Liver (tissue), 3 donors: ENCODE measurements around the gene CFTR.

ENCODE experiments used
- ATF3 ChIP-seq: IDR thresholded peaks from 2 replicates; pipeline ENCODE4 v1.6.1; 2016; ENCODE audit warnings: antibody characterized with exemption
- CTCF ChIP-seq: fragments of 150-350 bp; IDR thresholded peaks from 2 replicates; pipeline ENCODE4 v1.5.1; 2017; ENCODE audit warnings: improper control_type of control experiment, low read depth, low read length; ENCODE audit not compliant: missing input control
- FOXA1 ChIP-seq: IDR thresholded peaks from 2 replicates; pipeline ENCODE4 v1.6.1; 2016; ENCODE audit warnings: antibody characterized with exemption
- RAD21 ChIP-seq, 2 donors: IDR thresholded peaks; 2 replicates each; pipeline ENCODE4 v1.6.1; 2016; ENCODE audit warnings: antibody characterized with exemption in 2 of 2, mild to moderate bottlenecking in 2 of 2
- TAF1 ChIP-seq: conservative IDR thresholded peaks from 2 replicates; pipeline ENCODE4 v1.6.1; 2016; ENCODE audit warnings: antibody characterized with exemption, mild to moderate bottlenecking
- ZBTB33 ChIP-seq: IDR thresholded peaks from 2 replicates; pipeline ENCODE4 v1.6.1; 2016; ENCODE audit warnings: antibody characterized with exemption
- donor health status: healthy.
- donor health status: healthy.

- TF ChIP-seq CTCF (no peak), RAD21 (IDR thresholded peaks at IDR 0.05) (no peak), FOXA1 (no peak), ZBTB33 (no peak), TAF1 (no peak), ATF3 (no peak)
Measured at GRCh38 chr7:117666689-117667088, 186.9 kb downstream of the CFTR start.
